HG03565 (cell line): ENCODE measurements around the gene FOXN4.

Experiments
- ATAC-seq: cut with Tn5 transposase; IDR thresholded peaks from one replicate; pipeline ENCODE4 v1.9.1; 2021; ENCODE audit warnings: mild to moderate bottlenecking, moderate library complexity; ENCODE audit not compliant: unreplicated experiment

FOXN4 gene

DNA sequence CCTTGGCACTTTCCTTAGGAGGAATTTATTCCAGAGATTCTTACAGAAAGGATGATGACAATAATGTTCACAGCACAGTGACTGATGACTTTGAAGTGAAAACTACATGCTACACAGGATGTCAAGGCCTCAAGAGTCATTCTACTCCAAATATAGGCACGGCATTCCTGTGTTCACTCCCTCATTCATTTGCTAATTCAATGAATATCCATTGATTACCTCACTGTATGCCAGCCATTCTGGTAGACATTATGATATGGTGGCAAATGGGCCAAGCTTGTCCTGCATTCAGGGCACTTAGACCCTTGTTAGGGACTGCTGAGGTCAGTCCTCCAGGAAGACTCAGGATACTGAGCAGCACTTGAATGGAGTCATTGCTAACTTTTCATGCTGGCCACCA, 48.0 kb downstream of the FOXN4 start:
- no peak for ATAC-seq

DNA sequence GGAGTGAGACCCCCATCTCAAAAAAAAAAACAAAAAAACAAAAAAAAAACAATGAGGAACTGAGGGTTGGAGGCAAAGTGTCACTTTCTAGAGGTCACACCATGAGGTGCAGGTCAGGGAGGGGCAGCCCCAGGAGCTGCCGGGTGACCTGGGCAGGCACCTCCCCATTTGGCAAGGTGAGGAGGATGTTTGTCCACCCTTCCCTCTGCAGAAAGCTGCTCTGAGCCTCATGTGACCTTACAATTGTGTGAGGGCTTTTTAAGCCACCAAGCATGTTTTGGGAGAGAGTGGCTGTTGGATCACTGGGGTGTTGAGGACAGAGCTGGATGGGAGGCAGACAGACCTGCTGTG, 49.6 kb downstream of the FOXN4 start:
- ATAC-seq = no peak

DNA sequence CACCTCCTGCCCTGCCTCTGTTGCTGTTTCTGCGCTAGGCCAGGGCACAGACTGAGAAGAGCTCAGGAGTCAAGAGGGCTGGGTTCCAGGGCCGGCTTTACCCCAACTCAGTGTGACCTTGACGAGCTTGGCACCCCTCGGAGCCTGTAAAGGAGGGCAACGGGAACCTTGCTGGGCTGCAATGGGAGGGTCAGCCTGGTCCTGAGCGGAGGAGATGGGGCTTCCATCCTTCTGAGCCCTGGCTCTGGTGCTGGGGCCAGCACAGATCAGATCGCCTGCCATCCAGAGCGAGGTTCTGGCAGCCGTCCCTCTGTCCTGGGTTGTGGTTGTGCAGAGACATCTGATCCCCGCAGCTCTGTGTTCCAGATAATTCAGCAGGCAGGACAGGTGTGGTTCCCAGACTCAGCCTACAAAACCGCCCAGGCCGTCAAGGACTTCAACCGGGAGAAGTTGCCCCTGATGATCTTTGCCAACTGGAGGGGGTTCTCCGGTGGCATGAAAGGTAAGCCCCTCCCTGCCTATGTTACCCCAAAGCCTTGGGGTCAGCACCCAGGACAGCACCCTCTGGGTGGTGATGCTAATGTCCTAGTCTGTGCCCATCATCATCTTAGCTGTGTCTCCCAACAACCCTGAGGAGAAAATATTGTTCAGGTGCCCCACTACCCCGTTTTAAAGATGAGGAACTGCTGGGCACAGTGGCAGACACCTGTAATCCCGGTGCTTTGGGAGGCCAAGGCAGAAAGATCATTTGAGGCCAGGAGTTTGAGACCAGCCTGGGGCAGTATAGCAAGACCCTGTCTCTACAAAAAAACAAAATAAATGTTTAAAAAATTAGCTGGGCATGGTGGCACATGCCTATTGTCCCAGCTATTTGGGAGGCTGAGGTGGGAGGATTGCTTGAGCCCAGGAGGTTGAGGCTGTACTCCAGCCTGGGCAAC, 50.2 kb downstream of the FOXN4 start:
- no peak for ATAC-seq

DNA sequence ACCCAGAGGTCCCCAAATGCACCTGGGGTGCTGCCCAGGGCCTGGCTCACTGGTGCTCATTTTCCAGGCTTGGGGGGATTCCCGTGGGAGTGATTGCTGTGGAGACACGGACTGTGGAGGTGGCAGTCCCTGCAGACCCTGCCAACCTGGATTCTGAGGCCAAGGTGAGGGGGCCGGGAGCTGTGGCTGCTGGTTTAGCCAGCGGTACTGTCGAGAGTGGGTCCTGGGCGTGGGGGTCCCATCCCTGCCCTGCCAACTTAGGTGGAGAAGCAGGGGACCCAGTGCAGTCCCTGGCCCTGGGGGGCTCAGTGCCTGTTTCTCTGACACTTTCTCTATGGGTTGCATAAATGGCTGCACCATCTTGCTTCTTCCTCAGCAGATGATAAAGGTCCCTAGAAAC, 50.9 kb downstream of the FOXN4 start:
- no peak for ATAC-seq

DNA sequence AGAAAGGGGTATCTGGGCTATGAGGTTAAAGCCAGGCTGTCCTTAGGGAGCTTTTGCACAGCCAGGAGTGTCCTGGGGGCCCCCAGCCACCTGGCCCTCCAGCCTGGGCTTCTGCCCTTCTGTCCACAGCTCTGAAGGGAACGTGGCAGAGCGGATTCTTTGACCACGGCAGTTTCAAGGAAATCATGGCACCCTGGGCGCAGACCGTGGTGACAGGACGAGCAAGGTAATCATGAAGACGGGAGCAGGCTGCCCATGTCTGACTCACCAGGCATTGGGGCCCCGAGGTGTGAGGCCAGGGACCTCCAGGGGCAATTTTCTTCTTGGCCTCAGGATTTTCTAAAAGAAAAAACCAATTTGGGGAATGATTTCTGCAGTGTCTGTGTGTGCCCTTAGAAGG, 53.1 kb downstream of the FOXN4 start:
- ATAC-seq = no peak

DNA sequence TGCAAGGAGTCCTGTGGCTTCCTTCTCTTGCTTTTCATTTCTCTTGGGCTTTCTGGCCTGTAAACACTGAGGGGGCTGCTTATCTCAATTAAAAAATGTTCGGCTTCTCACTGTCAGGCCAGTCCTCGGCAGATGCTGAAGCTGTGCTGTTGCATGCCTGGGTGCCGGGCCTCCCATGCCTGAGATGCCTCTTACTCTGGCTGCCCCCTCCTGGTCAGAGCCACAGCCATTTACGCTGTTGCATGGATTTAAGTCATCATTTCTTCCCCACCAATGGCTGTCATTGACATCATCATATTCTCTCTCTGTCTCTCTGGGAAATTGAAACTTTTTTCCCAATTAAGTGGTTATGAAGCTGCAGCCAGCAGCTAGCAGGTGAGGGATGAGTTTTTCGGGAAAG, 53.7 kb downstream of the FOXN4 start:
- no peak for ATAC-seq

DNA sequence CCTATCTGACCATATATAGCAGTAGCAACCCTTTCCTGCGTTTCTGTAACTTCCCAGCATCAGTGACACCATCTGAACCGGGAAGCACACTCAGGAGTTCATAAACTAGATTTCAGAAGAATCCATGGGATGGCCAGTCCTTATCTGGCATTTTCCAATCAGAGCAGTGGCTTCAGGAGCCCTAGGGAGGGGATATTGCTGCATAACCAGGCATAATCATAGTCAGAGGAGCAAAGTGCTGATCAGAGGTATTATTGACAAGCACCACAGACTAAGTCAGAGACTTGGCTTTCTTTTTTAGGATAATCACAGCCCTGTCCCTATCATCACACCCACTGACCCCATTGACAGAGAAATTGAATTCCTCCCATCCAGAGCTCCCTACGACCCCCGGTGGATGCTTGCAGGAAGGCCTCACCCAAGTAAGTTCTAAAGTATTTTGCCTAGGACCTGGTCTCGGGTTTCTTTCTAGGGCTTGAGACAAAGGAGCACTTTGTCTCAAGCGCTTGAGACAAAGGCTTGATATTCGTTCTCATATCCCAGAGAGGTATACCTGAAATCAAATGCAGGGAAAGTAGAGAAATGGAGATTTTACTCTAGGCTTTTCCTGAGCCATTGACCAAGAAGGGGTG, 55.1 kb downstream of the FOXN4 start:
- no peak for ATAC-seq

DNA sequence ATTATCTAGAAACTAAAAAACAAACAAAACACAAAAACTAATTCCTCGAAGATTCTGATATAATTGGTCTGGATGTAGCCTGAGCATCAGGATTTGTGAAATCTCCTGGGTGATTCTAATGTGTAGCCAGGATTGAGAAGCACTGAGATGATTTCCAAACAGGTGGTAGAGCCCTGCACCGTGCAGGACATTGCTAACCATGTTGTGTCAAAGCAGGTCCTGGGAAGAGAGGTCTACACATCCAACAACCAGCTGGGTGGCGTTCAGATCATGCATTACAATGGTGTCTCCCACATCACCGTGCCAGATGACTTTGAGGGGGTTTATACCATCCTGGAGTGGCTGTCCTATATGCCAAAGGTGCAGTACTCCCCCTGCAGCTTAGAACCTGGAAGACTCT, 56.3 kb downstream of the FOXN4 start:
- ATAC-seq = no peak

DNA sequence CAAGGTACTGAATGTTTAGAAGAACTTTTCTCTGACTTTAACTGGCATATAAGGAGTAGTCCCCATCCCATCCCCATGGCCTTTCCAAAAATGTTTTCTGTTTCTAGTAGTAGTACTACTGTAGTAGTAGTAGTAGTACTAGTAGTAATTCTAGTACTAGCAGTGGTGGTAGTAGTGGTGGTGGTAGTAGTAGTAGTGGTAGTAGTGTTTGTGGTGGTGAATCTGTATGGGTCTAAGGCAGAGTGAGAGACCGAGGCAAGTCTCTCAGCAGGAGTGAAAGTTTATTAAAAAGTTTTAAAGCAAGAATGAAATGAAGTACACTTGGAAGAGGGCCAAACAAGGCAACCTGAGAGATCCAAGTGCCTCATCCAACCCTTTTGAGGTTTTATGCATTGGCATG, 58.6 kb downstream of the FOXN4 start:
- ATAC-seq = no peak

DNA sequence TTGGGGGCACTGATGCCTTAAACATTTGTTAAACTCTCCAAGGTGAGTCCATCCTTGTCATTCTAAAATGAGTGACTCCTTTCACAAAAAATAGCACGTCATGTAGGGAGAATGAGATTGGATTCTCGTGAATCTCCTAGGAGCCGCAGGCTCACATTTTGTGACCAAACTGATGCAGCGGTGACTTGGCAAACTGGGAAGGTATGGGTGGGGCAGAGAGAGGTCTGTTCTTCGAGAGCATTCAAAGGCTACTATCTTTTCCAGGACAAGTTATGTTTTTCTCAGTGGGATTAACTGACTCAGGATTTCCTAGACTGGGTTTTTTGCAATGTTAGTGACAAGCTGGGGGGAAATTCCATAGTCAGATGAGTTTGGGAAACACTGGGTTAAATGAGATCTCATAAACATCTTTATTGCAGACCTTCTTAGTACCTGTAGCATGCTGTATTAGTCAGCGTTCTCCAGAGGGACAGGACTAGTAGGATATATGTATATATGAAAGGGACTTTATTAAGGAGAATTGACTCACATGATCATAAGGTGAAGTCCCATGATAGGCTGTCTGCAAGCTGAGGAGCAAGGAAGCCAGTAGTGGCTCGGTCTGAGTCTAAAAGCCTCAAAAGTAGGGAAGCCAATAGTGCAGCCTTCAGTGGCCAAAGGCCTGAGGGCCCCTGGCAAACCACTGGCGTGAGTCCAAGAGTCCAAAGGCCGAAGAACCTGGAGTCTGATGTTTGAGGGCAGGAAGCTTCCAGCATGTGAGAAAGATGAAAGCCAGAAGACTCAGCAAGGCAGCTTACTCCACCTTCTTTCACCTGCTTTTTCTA, 61.0 kb downstream of the FOXN4 start:
- no peak for ATAC-seq

DNA sequence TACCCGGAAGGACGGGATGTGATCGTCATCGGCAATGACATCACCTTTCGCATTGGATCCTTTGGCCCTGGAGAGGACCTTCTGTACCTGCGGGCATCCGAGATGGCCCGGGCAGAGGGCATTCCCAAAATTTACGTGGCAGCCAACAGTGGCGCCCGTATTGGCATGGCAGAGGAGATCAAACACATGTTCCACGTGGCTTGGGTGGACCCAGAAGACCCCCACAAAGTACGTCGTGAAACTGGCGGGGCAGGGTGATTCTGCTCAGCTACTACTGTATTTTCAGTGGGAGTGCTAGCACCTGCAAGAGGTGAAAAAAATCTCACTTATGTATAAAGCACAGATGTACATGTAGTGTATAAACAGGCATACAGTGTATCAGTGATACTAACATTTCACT, 62.9 kb downstream of the FOXN4 start:
- no peak for ATAC-seq

DNA sequence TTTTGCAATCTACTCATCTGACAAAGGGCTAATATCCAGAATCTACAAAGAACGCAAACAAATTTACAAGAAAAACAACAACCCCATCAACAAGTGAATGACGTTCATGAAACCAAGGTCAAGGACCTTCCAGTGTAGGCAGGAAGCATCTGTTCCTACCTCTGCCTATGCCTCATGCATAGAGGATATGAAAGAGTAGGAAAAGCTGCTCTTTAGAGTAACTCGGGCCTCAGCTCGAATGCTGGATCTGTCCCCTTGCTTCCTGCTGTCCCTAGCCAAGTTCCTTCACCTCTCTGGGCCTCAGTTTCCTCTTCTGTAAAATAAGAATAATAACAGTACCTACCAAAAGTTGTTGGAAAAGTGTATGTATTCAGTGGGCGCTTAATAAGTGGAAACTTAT, 65.0 kb downstream of the FOXN4 start:
- ATAC-seq = no peak

DNA sequence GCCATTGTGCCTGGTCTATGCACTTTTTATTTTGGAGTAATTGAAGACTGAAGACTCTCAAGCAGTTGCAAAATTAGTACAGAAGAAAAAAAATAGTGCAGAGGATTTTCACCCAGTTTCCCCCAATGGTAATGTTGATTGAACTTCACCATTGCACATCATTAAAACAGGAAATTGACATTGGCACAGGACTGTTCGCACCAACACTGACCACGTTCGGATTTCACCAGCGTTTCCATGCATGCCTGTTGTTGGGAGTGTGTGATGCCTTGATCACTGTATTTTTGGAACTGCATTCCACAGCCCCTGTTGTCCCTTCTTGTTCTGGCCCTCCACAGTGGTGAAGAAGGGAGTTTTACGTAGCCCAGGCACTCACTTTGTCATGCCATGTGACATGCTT, 67.1 kb downstream of the FOXN4 start:
- ATAC-seq = no peak

DNA sequence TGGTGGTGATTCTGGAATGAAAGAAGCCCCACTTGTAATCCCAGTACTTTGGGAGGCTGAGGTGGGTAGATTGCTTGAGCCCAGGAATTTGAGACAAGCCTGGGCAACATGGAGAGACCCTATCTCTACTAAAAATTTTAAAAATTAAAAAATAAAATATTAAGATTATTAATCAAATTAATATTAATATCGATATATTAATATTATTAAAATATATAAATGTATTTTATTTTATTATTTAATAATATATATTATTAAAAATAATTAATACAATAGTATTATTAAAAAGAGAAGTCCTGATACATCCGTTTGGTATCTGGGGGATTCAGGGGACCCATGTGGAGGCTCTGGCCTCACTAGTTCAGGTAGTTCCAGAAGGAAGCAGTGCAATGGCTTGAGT, 68.7 kb downstream of the FOXN4 start:
- ATAC-seq = no peak

DNA sequence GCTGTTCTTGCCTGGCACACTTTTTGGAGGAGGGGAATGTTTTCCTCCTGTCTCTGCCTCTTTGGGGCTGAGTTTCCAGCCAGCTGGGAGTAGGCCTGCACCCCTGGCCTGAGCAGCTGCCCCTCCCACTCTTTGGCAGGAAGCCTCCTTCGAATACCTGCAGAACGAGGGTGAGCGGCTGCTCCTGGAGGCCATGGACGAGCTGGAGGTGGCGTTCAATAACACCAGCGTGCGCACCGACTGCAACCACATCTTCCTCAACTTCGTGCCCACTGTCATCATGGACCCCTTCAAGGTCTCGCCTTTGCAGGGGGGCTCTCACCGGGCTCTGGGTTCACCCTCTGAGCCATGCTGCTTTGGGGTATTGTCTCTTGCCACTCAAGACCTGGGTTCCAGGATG, 69.4 kb downstream of the FOXN4 start:
- no peak for ATAC-seq

DNA sequence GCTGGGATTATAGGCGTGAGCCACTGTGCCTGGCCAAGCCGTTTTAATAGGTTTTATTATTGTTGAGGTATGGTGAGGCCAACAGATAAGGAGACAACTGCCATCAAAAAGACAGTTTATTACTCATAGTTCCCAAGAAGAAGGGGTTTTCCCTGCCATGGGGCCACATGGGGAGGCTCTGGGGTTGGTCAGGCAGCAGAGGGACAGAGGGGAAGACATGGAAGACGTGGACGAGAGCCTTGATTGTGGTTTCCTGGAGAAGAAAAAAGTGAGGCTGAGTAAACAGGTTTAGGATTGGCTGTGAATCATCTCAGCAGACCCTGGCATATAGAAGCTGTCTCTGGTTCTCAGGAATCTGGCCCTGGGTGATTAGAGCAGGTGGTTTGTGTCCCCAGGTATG, 69.9 kb downstream of the FOXN4 start:
- no peak for ATAC-seq

DNA sequence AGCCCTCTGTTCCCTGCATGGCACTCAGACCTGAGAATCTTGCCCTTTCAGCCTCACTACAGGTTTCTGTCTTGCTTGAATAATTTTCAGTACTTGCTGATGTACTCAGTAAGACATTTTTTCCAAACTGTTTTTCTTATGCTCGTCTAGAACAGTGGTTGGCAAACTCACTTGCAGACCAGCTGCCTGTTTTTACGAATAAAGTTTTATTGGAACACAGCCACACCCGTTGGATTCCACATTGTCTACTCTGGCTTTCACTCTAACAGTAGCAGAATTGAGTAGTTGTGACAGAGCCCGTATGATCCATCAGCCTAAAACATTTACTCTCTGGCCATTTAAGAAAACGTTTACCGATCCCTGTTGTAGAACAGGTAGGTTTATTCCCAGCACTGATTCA, 72.8 kb downstream of the FOXN4 start:
- ATAC-seq = no peak

DNA sequence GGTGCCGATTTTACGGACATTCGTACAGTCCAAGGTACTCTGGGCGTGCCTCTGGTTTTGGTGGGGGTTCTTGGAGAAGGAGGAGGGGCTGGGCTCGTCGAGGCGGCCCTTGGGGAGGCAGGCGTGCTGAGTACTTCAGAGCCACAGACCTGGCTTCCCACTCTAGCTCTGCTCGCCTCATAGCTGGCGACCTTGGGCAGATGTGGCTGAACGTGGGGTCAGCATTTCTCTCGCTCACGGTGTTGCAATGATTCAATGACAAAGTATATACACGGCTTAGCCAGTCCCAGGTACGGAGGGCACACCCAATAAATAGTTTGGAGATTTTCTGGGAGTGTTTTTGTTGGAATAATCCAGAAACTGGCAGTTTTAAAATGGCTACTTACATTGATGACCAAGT, 75.1 kb downstream of the FOXN4 start:
- no peak for ATAC-seq

DNA sequence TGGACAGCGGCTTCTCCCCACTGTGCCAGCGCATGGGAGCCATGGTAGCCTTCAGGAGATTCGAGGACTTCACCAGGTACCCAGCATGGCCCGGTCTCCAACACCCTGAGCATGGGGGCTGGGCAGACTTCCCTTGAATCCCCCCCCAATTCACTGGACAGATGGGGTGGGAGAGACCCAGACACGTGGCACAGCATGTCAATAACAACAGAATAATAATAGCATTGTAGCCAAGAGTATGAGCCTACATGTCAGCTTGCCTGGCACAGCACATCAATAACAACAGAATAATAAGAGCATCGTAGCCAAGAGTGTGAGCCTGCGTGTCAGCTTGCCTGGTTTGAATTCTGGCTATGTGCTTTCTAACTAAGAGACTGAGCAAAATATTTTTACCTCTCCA, 76.4 kb downstream of the FOXN4 start:
- no peak for ATAC-seq

DNA sequence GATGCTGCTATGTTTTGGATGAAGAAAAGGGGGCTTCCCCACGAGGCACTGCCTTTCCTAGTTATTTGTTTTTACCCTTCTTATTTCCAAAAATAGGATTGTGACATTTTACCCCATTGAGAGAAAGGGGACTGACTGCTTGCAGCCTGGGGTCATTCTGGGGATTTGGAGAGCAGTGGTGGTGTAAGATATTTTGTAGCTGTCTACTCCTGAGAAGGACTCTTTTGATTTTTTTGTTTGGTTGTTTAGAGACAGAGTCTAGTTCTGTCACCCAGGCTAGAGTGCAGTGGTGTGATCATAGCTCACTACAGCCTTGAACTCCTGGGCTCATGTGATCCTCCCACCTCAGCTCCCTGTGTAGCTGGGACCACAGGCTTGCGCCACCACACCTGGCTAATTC, 78.9 kb downstream of the FOXN4 start:
- ATAC-seq = no peak

DNA sequence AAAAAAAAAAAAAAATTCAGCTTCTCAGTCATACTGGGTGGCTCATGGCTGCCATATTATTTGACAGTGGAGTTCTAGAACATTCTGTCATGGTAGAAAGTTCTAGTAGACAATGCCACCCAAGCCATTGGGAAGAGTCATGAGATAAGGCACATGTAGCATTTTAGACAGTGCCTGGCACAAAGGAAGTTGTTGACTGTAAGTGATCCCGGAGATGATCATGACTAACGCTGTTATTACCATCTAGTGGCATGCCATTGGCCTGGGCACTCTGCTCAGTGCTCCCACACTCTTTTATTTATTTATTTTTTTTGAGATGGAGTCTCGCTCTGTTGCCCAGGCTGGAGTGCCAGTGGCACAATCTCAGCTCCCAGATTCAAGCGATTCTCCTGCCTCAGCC, 80.4 kb downstream of the FOXN4 start:
- ATAC-seq = no peak
